CD8-positive, alpha-beta memory T cell (primary cell): ENCODE results near the gene PIBF1. TPM values are rescaled to one million over a fixed set of nuclear protein-coding genes. Genes with fewer than 3 reads are reported as not detected.

Experiments used
- CTCF ChIA-PET: fragments of 350-600 bp; sonication (Branson Sonifier 250); formaldehyde crosslinking; loops from one replicate; lab custom pipeline; 2021; ENCODE audit warnings: antibody characterized with exemption; lab: Charles Lee
- POLR2A ChIA-PET: fragments of 350-600 bp; sonication (Branson Sonifier 250); formaldehyde crosslinking; loops from one replicate; lab custom pipeline; 2021; ENCODE audit warnings: antibody characterized with exemption; lab: Charles Lee
- DNase-seq, 5 donors: peaks; one replicate each; pipeline versions ENCODE4 v3.0.0 to v3.0.0-alpha.2; 2020 to 2022; ENCODE audit warnings: mixed read lengths in 1 of 5
- H3K27ac ChIP-seq: one replicate; pipeline ENCODE4 v1.7.0; 2013; ENCODE audit warnings: low read depth, mild to moderate bottlenecking, low read length, moderate library complexity
- H3K27me3 ChIP-seq: 2 replicates; pipeline ENCODE4 v1.7.0; 2013; ENCODE audit warnings: low read length, mild to moderate bottlenecking; ENCODE audit not compliant: insufficient read depth, poor library complexity, severe bottlenecking
- H3K36me3 ChIP-seq: 2 replicates; pipeline ENCODE4 v1.7.0; 2013; ENCODE audit warnings: mild to moderate bottlenecking, low read length, moderate library complexity; ENCODE audit not compliant: insufficient read depth
- H3K4me1 ChIP-seq: 2 replicates; pipeline ENCODE4 v1.7.0; 2013; ENCODE audit warnings: mild to moderate bottlenecking, low read length, moderate library complexity; ENCODE audit not compliant: insufficient read depth
- H3K4me3 ChIP-seq: 2 replicates; pipeline ENCODE4 v1.7.0; 2013; ENCODE audit warnings: mild to moderate bottlenecking, low read length
- H3K9me3 ChIP-seq: 2 replicates; pipeline ENCODE4 v1.7.0; 2013; ENCODE audit warnings: mild to moderate bottlenecking, low read length
- H3K27ac Mint-ChIP-seq, 8 donors: one replicate each; pipeline ENCODE4 v1.8.0; 2020 to 2021; ENCODE audit warnings: mixed read lengths in 8 of 8, mild to moderate bottlenecking in 6 of 8, inconsistent platforms in 3 of 8, moderate library complexity in 3 of 8
- H3K27me3 Mint-ChIP-seq, 2 donors: one replicate each; pipeline ENCODE4 v1.8.0; 2020 to 2021; ENCODE audit warnings: mixed read lengths in 2 of 2, mild to moderate bottlenecking in 1 of 2, moderate library complexity in 1 of 2
- H3K36me3 Mint-ChIP-seq, 3 donors: one replicate each; pipeline ENCODE4 v1.8.0; 2020 to 2021; ENCODE audit warnings: mixed read lengths in 3 of 3, inconsistent platforms in 1 of 3, mild to moderate bottlenecking in 1 of 3
- H3K4me1 Mint-ChIP-seq, 3 donors: one replicate each; pipeline ENCODE4 v1.8.0; 2020 to 2021; ENCODE audit warnings: mixed read lengths in 3 of 3, inconsistent platforms in 1 of 3, mild to moderate bottlenecking in 1 of 3
- H3K4me3 Mint-ChIP-seq, 7 donors: one replicate each; pipeline ENCODE4 v1.8.0; 2020 to 2021; ENCODE audit warnings: mixed read lengths in 7 of 7, mild to moderate bottlenecking in 6 of 7, moderate library complexity in 4 of 7, inconsistent platforms in 2 of 7
- H3K9me3 Mint-ChIP-seq, 5 donors: one replicate each; pipeline ENCODE4 v1.8.0; 2020 to 2022; ENCODE audit warnings: mixed read lengths in 5 of 5, mild to moderate bottlenecking in 3 of 5, moderate library complexity in 2 of 5, inconsistent platforms in 1 of 5
- polyA plus RNA-seq: library from polyadenylated mRNA; unstranded; fragments of 300-500 nt; fragmentation: Illumina TruSeq; gene quantifications from one replicate; pipeline ENCODE4 v1.2.3, GENCODE V29; 2021
- total RNA-seq, 2 experiments: library from RNA; stranded (reverse); gene quantifications; one replicate each; pipeline ENCODE4 v1.2.3, GENCODE V29; 2021

The PIBF1 gene
- total and polyA plus RNA-seq, 3 experiments from 2014 or later: 17.7 to 21.7 (median 20.2) TPM

- no peak overlapping the region for H3K27ac ChIP-seq
- no peaks in the 10 kb centered on the region for H3K27me3 Mint-ChIP-seq
- CTCF ChIA-PET: no interaction called here
- no peaks in the 10 kb centered on the region for H3K9me3 Mint-ChIP-seq
- no peak overlapping the region for H3K4me3 ChIP-seq
- H3K4me3 Mint-ChIP-seq: no peak overlapping the region
- H3K27me3 ChIP-seq: no peaks in the 10 kb centered on the region
- peak overlapping the region in 1 of 8 donors; percentile 4 for H3K27ac Mint-ChIP-seq
- H3K9me3 ChIP-seq: no peaks in the 10 kb centered on the region
- no peak for DNase-seq
- H3K4me1 ChIP-seq: no peaks in the 10 kb centered on the region
- peaks cover 4% of the 10 kb centered on the region for H3K36me3 ChIP-seq
- POLR2A ChIA-PET: no interaction called here
- H3K36me3 Mint-ChIP-seq: peaks cover 9 to 43% (median 14%) of the 10 kb centered on the region in 3 donors
- no peaks in the 10 kb centered on the region for H3K4me1 Mint-ChIP-seq
Measured at GRCh38 chr13:73000027-73000674, 218.2 kb downstream of the PIBF1 start.

- Histone ChIP-seq H3K4me3 (no peak overlapping the region), H3K27ac (no peak overlapping the region), H3K36me3 (peaks cover 4% of the 10 kb centered on the region), H3K4me1 (no peaks in the 10 kb centered on the region), H3K27me3 (no peaks in the 10 kb centered on the region), H3K9me3 (no peaks in the 10 kb centered on the region)
- no peak for DNase-seq
- Mint-ChIP-seq H3K4me3 (no peak overlapping the region), H3K36me3 (peaks cover 9 to 45% (median 12%) of the 10 kb centered on the region in 3 donors), H3K27me3 (no peaks in the 10 kb centered on the region), H3K9me3 (no peaks in the 10 kb centered on the region), H3K27ac (no peak overlapping the region), H3K4me1 (no peaks in the 10 kb centered on the region)
- ChIA-PET POLR2A (no interaction called here), CTCF (no interaction called here)
Measured at GRCh38 chr13:73001971-73002370, 220.0 kb downstream of the PIBF1 start.

- Mint-ChIP-seq H3K4me1 (no peaks in the 10 kb centered on the region), H3K27ac (peak overlapping the region in 1 of 8 donors; percentile 60), H3K4me3 (no peak overlapping the region), H3K9me3 (no peaks in the 10 kb centered on the region), H3K36me3 (peaks cover 4 to 46% (median 11%) of the 10 kb centered on the region in 3 donors), H3K27me3 (no peaks in the 10 kb centered on the region)
- Histone ChIP-seq H3K27me3 (no peaks in the 10 kb centered on the region), H3K9me3 (no peaks in the 10 kb centered on the region), H3K4me1 (no peaks in the 10 kb centered on the region), H3K36me3 (no peaks in the 10 kb centered on the region), H3K27ac (no peak overlapping the region), H3K4me3 (no peak overlapping the region)
- no peak for DNase-seq
- ChIA-PET CTCF (no interaction called here), POLR2A (no interaction called here)
Measured at GRCh38 chr13:73011751-73012150, 229.8 kb downstream of the PIBF1 start.

GRCh38 chr13:73015805-73016204, 233.9 kb downstream of the PIBF1 start:
- Mint-ChIP-seq H3K4me3 (no peak overlapping the region), H3K27me3 (no peaks in the 10 kb centered on the region), H3K4me1 (no peaks in the 10 kb centered on the region), H3K9me3 (no peaks in the 10 kb centered on the region), H3K36me3 (peaks cover 4 to 46% (median 17%) of the 10 kb centered on the region in 3 donors), H3K27ac (no peak overlapping the region)
- Histone ChIP-seq H3K36me3 (no peaks in the 10 kb centered on the region), H3K4me1 (no peaks in the 10 kb centered on the region), H3K9me3 (no peaks in the 10 kb centered on the region), H3K27ac (no peak overlapping the region), H3K27me3 (no peaks in the 10 kb centered on the region), H3K4me3 (no peak overlapping the region)
- ChIA-PET CTCF (no interaction called here), POLR2A (no interaction called here)
- no peak for DNase-seq

- POLR2A ChIA-PET: no interaction called here
- H3K9me3 Mint-ChIP-seq: no peaks in the 10 kb centered on the region
- CTCF ChIA-PET: no interaction called here
Measured at GRCh38 chr13:73018336-73018735, 236.4 kb downstream of the PIBF1 start.

GRCh38 chr13:73025217-73026012, 243.5 kb downstream of the PIBF1 start:
- no peaks in the 10 kb centered on the region for H3K4me1 Mint-ChIP-seq
- ChIA-PET POLR2A (no interaction called here), CTCF (no interaction called here)
- Histone ChIP-seq H3K4me1 (no peaks in the 10 kb centered on the region), H3K4me3 (no peak overlapping the region), H3K27me3 (no peaks in the 10 kb centered on the region), H3K9me3 (no peaks in the 10 kb centered on the region), H3K27ac (no peak overlapping the region), H3K36me3 (no peaks in the 10 kb centered on the region)
- no peaks in the 10 kb centered on the region for H3K27me3 Mint-ChIP-seq
- no peak for DNase-seq
- H3K36me3 Mint-ChIP-seq: peaks cover 0 to 6% (median 1%) of the 10 kb centered on the region in 3 donors
- H3K9me3 Mint-ChIP-seq: no peaks in the 10 kb centered on the region
- H3K27ac Mint-ChIP-seq: peak overlapping the region in 1 of 8 donors; percentile 50
- no peak overlapping the region for H3K4me3 Mint-ChIP-seq

More at GRCh38 chr13:73018336-73018735, 236.4 kb downstream of the PIBF1 start:
- Histone ChIP-seq H3K27me3 (no peaks in the 10 kb centered on the region), H3K36me3 (no peaks in the 10 kb centered on the region), H3K4me1 (no peaks in the 10 kb centered on the region), H3K9me3 (no peaks in the 10 kb centered on the region), H3K4me3 (no peak overlapping the region), H3K27ac (no peak overlapping the region)
- H3K27ac Mint-ChIP-seq: no peak overlapping the region
- no peak for DNase-seq
- H3K27me3 Mint-ChIP-seq: no peaks in the 10 kb centered on the region
- H3K36me3 Mint-ChIP-seq: peaks cover 0 to 35% (median 16%) of the 10 kb centered on the region in 3 donors
- no peaks in the 10 kb centered on the region for H3K4me1 Mint-ChIP-seq
- H3K4me3 Mint-ChIP-seq: no peak overlapping the region

DNA sequence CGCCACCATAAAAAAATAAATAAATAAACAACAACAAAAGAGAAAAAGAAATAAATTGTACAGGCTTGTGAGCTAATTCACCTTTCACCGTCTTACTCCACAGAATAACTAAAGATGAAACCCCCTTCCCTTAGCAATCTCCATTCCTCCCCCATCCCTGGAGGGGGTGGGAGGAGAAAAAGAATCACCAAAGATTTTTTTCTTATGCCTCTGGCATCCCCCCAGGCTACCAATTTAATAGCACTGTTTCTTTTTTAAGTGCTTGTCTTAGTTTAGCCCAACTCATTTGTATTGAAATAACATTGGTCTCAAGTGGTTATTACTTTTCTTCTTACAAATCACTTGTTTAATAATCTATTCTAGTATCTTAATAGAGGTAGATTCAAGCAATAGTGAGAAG, 253.0 kb downstream of the PIBF1 start:
- no peaks in the 10 kb centered on the region for H3K4me1 Mint-ChIP-seq
- no peak overlapping the region for H3K4me3 ChIP-seq
- no peaks in the 10 kb centered on the region for H3K36me3 ChIP-seq
- no peaks in the 10 kb centered on the region for H3K4me1 ChIP-seq
- H3K4me3 Mint-ChIP-seq: no peak overlapping the region
- H3K27ac ChIP-seq: no peak overlapping the region
- H3K27ac Mint-ChIP-seq: no peak overlapping the region
- peaks cover 0 to 5% of the 10 kb centered on the region in 2 donors for H3K27me3 Mint-ChIP-seq
- H3K36me3 Mint-ChIP-seq: peaks cover 0 to 3% (median 0%) of the 10 kb centered on the region in 3 donors
- ChIA-PET CTCF (interaction anchor here (1.0 kb wide), 1 partner anchor 12 kb away, joined by 3 read pairs; no protein-coding TSS in a partner anchor), POLR2A (no interaction called here)
- no peak for DNase-seq
- H3K9me3 ChIP-seq: no peaks in the 10 kb centered on the region
- no peaks in the 10 kb centered on the region for H3K27me3 ChIP-seq
- no peaks in the 10 kb centered on the region for H3K9me3 Mint-ChIP-seq

DNA sequence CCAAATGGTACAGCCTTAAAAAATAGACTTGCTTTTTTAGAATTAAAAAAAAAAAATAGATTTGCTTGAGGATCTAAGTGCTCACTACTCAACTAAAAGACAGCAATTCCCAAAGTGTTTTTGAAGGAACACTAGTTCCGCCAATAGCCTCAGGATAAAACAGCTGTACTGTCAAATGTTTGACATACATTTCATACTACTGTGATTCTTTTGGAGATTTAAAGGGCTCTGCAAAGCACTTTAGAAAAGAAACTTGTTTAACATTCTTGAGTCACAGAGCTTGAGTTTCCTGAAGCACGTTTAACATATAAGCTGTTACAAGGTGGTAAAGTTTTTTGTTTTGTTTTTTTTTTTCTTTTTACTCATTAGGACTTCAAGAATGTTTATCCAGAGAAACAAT, 253.7 kb downstream of the PIBF1 start:
- Histone ChIP-seq H3K36me3 (no peaks in the 10 kb centered on the region), H3K9me3 (no peaks in the 10 kb centered on the region), H3K27me3 (no peaks in the 10 kb centered on the region), H3K27ac (no peak overlapping the region), H3K4me1 (no peaks in the 10 kb centered on the region), H3K4me3 (no peak overlapping the region)
- Mint-ChIP-seq H3K36me3 (peaks cover 0 to 3% (median 0%) of the 10 kb centered on the region in 3 donors), H3K4me3 (no peak overlapping the region), H3K27me3 (peaks cover 0 to 5% of the 10 kb centered on the region in 2 donors), H3K27ac (no peak overlapping the region), H3K4me1 (no peaks in the 10 kb centered on the region), H3K9me3 (no peaks in the 10 kb centered on the region)
- ChIA-PET CTCF (no interaction called here), POLR2A (no interaction called here)
- no peak for DNase-seq
